ENCODE results near the gene AS3MT.
"Not testable (repeated sequence)": the region's sequence is repeated elsewhere in the genome, so short reads cannot be mapped to it uniquely, and the experiment has no call there.

The AS3MT gene

GRCh38 chr10:102869258-102870198 lies at the start of gene AS3MT:
AS3MT (plus strand) TSS chr10:102869470; CDS start chr10:102869593, 123 bp downstream.
- Histone ChIP-seq H3K4me3 (ENCODE audit: low read length) (peak within 1 kb of the TSS; percentile 76), H3K9ac (ENCODE audit: low read length) (peak within 1 kb of the TSS; percentile 76), H3K4me1 (ENCODE audit: control insufficient read depth, insufficient read depth, low read length) (peaks cover 4% of the 10 kb centered on the region), H3K9me3 (ENCODE audit: control insufficient read depth, low read length) (no peaks in the 10 kb centered on the region), H3K36me3 (ENCODE audit: control insufficient read depth, insufficient read depth, low read length, severe bottlenecking) (peaks cover 3% of the 10 kb centered on the region), H3K27me3 (replicated peaks; ENCODE audit: control insufficient read depth, insufficient read depth, low read length) (peaks cover 8% of the 10 kb centered on the region)
- peak; percentile 69 for DNase-seq (ENCODE audit: low read depth)

- H3K4me1 ChIP-seq (ENCODE audit: control insufficient read depth, insufficient read depth, low read length): peaks cover 18% of the 10 kb centered on the region
- not testable (repeated sequence) for H3K36me3 ChIP-seq (ENCODE audit: control insufficient read depth, insufficient read depth, low read length, severe bottlenecking); DNase-seq (ENCODE audit: low read depth); H3K9ac ChIP-seq (ENCODE audit: low read length); H3K9me3 ChIP-seq (ENCODE audit: control insufficient read depth, low read length); H3K4me3 ChIP-seq (ENCODE audit: low read length); H3K27me3 ChIP-seq (replicated peaks; ENCODE audit: control insufficient read depth, insufficient read depth, low read length)
These were observed 49.3 kb upstream of the AS3MT start for GRCh38 chr10:102820008-102820407.

GRCh38 chr10:102822222-102822621 lies 47.0 kb upstream of the AS3MT start:
- Histone ChIP-seq H3K9ac (ENCODE audit: low read length) (no peak overlapping the region), H3K27me3 (replicated peaks; ENCODE audit: control insufficient read depth, insufficient read depth, low read length) (no peaks in the 10 kb centered on the region), H3K4me3 (ENCODE audit: low read length) (no peak overlapping the region), H3K4me1 (ENCODE audit: control insufficient read depth, insufficient read depth, low read length) (no peaks in the 10 kb centered on the region), H3K36me3 (ENCODE audit: control insufficient read depth, insufficient read depth, low read length, severe bottlenecking) (no peaks in the 10 kb centered on the region), H3K9me3 (ENCODE audit: control insufficient read depth, low read length) (no peaks in the 10 kb centered on the region)
- DNase-seq (ENCODE audit: low read depth): no peak

- no peak overlapping the region for H3K9ac ChIP-seq (ENCODE audit: low read length)
- H3K4me3 ChIP-seq (ENCODE audit: low read length): no peak overlapping the region
- H3K4me1 ChIP-seq (ENCODE audit: control insufficient read depth, insufficient read depth, low read length): no peaks in the 10 kb centered on the region
- H3K27me3 ChIP-seq (replicated peaks; ENCODE audit: control insufficient read depth, insufficient read depth, low read length): no peaks in the 10 kb centered on the region
- H3K36me3 ChIP-seq (ENCODE audit: control insufficient read depth, insufficient read depth, low read length, severe bottlenecking): no peaks in the 10 kb centered on the region
- no peak for DNase-seq (ENCODE audit: low read depth)
- no peaks in the 10 kb centered on the region for H3K9me3 ChIP-seq (ENCODE audit: control insufficient read depth, low read length)
These were observed 44.6 kb upstream of the AS3MT start for GRCh38 chr10:102824664-102825063.

GRCh38 chr10:102826148-102826796 lies 43.0 kb upstream of the AS3MT start:
- Histone ChIP-seq H3K4me3 (ENCODE audit: low read length) (no peak overlapping the region), H3K9ac (ENCODE audit: low read length) (no peak overlapping the region), H3K36me3 (ENCODE audit: control insufficient read depth, insufficient read depth, low read length, severe bottlenecking) (no peaks in the 10 kb centered on the region), H3K9me3 (ENCODE audit: control insufficient read depth, low read length) (no peaks in the 10 kb centered on the region), H3K27me3 (replicated peaks; ENCODE audit: control insufficient read depth, insufficient read depth, low read length) (no peaks in the 10 kb centered on the region), H3K4me1 (ENCODE audit: control insufficient read depth, insufficient read depth, low read length) (no peaks in the 10 kb centered on the region)
- DNase-seq (ENCODE audit: low read depth): no peak

- no peaks in the 10 kb centered on the region for H3K9me3 ChIP-seq (ENCODE audit: control insufficient read depth, low read length)
- DNase-seq (ENCODE audit: low read depth): no peak
- no peaks in the 10 kb centered on the region for H3K36me3 ChIP-seq (ENCODE audit: control insufficient read depth, insufficient read depth, low read length, severe bottlenecking)
- no peaks in the 10 kb centered on the region for H3K27me3 ChIP-seq (replicated peaks; ENCODE audit: control insufficient read depth, insufficient read depth, low read length)
- no peaks in the 10 kb centered on the region for H3K4me1 ChIP-seq (ENCODE audit: control insufficient read depth, insufficient read depth, low read length)
- no peak overlapping the region for H3K9ac ChIP-seq (ENCODE audit: low read length)
- H3K4me3 ChIP-seq (ENCODE audit: low read length): no peak overlapping the region
These were observed 41.7 kb upstream of the AS3MT start for GRCh38 chr10:102827597-102827975.

- H3K36me3 ChIP-seq (ENCODE audit: control insufficient read depth, insufficient read depth, low read length, severe bottlenecking): no peaks in the 10 kb centered on the region
- peaks cover 6% of the 10 kb centered on the region for H3K4me1 ChIP-seq (ENCODE audit: control insufficient read depth, insufficient read depth, low read length)
- H3K27me3 ChIP-seq (replicated peaks; ENCODE audit: control insufficient read depth, insufficient read depth, low read length): peaks cover 9% of the 10 kb centered on the region
- H3K4me3 ChIP-seq (ENCODE audit: low read length): no peak overlapping the region
- no peak for DNase-seq (ENCODE audit: low read depth)
- H3K9ac ChIP-seq (ENCODE audit: low read length): no peak overlapping the region
- H3K9me3 ChIP-seq (ENCODE audit: control insufficient read depth, low read length): no peaks in the 10 kb centered on the region
These were observed 37.8 kb upstream of the AS3MT start for GRCh38 chr10:102831322-102832071.

GRCh38 chr10:102832248-102832647 lies 37.0 kb upstream of the AS3MT start:
- no peaks in the 10 kb centered on the region for H3K36me3 ChIP-seq (ENCODE audit: control insufficient read depth, insufficient read depth, low read length, severe bottlenecking)
- no peak overlapping the region for H3K4me3 ChIP-seq (ENCODE audit: low read length)

GRCh38 chr10:102832987-102833386 lies 36.3 kb upstream of the AS3MT start:
- Histone ChIP-seq H3K36me3 (ENCODE audit: control insufficient read depth, insufficient read depth, low read length, severe bottlenecking) (no peaks in the 10 kb centered on the region), H3K9ac (ENCODE audit: low read length) (no peak overlapping the region), H3K4me1 (ENCODE audit: control insufficient read depth, insufficient read depth, low read length) (peaks cover 12% of the 10 kb centered on the region), H3K4me3 (ENCODE audit: low read length) (no peak overlapping the region), H3K27me3 (replicated peaks; ENCODE audit: control insufficient read depth, insufficient read depth, low read length) (peaks cover 13% of the 10 kb centered on the region), H3K9me3 (ENCODE audit: control insufficient read depth, low read length) (peaks cover 5% of the 10 kb centered on the region)
- DNase-seq (ENCODE audit: low read depth): peak; percentile 9

More at GRCh38 chr10:102832248-102832647, 37.0 kb upstream of the AS3MT start:
- DNase-seq (ENCODE audit: low read depth): no peak
- Histone ChIP-seq H3K9me3 (ENCODE audit: control insufficient read depth, low read length) (no peaks in the 10 kb centered on the region), H3K4me1 (ENCODE audit: control insufficient read depth, insufficient read depth, low read length) (peaks cover 8% of the 10 kb centered on the region), H3K27me3 (replicated peaks; ENCODE audit: control insufficient read depth, insufficient read depth, low read length) (peaks cover 13% of the 10 kb centered on the region), H3K9ac (ENCODE audit: low read length) (no peak overlapping the region)

- DNase-seq (ENCODE audit: low read depth): no peak
- peaks cover 13% of the 10 kb centered on the region for H3K27me3 ChIP-seq (replicated peaks; ENCODE audit: control insufficient read depth, insufficient read depth, low read length)
- H3K4me1 ChIP-seq (ENCODE audit: control insufficient read depth, insufficient read depth, low read length): peaks cover 12% of the 10 kb centered on the region
These were observed 35.1 kb upstream of the AS3MT start for GRCh38 chr10:102834143-102834542.

GRCh38 chr10:102835007-102835482 lies 34.2 kb upstream of the AS3MT start:
- no peak overlapping the region for H3K9ac ChIP-seq (ENCODE audit: low read length)
- H3K4me3 ChIP-seq (ENCODE audit: low read length): no peak overlapping the region
- peaks cover 12% of the 10 kb centered on the region for H3K4me1 ChIP-seq (ENCODE audit: control insufficient read depth, insufficient read depth, low read length)
- H3K27me3 ChIP-seq (replicated peaks; ENCODE audit: control insufficient read depth, insufficient read depth, low read length): peaks cover 13% of the 10 kb centered on the region
- peak; percentile 93 for DNase-seq (ENCODE audit: low read depth)
- H3K36me3 ChIP-seq (ENCODE audit: control insufficient read depth, insufficient read depth, low read length, severe bottlenecking): no peaks in the 10 kb centered on the region
- H3K9me3 ChIP-seq (ENCODE audit: control insufficient read depth, low read length): peaks cover 13% of the 10 kb centered on the region

More at GRCh38 chr10:102834143-102834542, 35.1 kb upstream of the AS3MT start:
- peaks cover 13% of the 10 kb centered on the region for H3K9me3 ChIP-seq (ENCODE audit: control insufficient read depth, low read length)
- no peak overlapping the region for H3K9ac ChIP-seq (ENCODE audit: low read length)
- H3K36me3 ChIP-seq (ENCODE audit: control insufficient read depth, insufficient read depth, low read length, severe bottlenecking): no peaks in the 10 kb centered on the region
- H3K4me3 ChIP-seq (ENCODE audit: low read length): no peak overlapping the region
